ENCODE data around the gene TMSB15B.
"Not testable (repeated sequence)": the region's sequence is repeated elsewhere in the genome, so short reads cannot be mapped to it uniquely, and the experiment has no call there.

TMSB15B gene

GRCh38 chrX:103927633-103928032 lies 34.8 kb upstream of the TMSB15B start:
- CTCF ChIA-PET, result no interaction called here
- TF ChIP-seq CTCF (IDR thresholded peaks at IDR 0.05; ENCODE audit: insufficient read depth, low read length, missing control alignments), result no peak
- no peak overlapping the region for H3K4me3 ChIP-seq (ENCODE audit: low read depth, low read length)
- no peak for DNase-seq (ENCODE audit: low read depth, low spot score)
- POLR2A ChIA-PET, result no interaction called here

- ChIA-PET CTCF (interaction anchor here (1.8 kb wide), 1 partner anchor 14 kb away, joined by 8 read pairs; no protein-coding TSS in a partner anchor), POLR2A (no interaction called here)
- no peak overlapping the region for H3K4me3 ChIP-seq (ENCODE audit: low read depth, low read length)
- no peak for DNase-seq (ENCODE audit: low read depth, low spot score)
- TF ChIP-seq CTCF (IDR thresholded peaks at IDR 0.05; ENCODE audit: insufficient read depth, low read length, missing control alignments), result no peak
Observed at GRCh38 chrX:103932133-103932532, 30.3 kb upstream of the TMSB15B start.

- POLR2A ChIA-PET; H3K4me3 ChIP-seq (ENCODE audit: low read depth, low read length); DNase-seq (ENCODE audit: low read depth, low spot score): not testable (repeated sequence)
- CTCF ChIA-PET, result interaction anchor here (0.8 to 2.1 kb wide), 2 partner anchors 19 to 96 kb away, joined by 3 to 28 read pairs; no protein-coding TSS in a partner anchor
Observed at GRCh38 chrX:103940257-103940656, 22.2 kb upstream of the TMSB15B start.

- POLR2A ChIA-PET, result interaction anchor here (0.6 kb wide), 1 partner anchor 401 kb away, joined by 3 read pairs; no protein-coding TSS in a partner anchor
- DNase-seq (ENCODE audit: low read depth, low spot score), result no peak
- CTCF ChIA-PET, result interaction anchor here (0.6 to 2.1 kb wide), 5 partner anchors 20 to 109 kb away, joined by 3 to 28 read pairs (median 3); partner anchors contain the start of gene RAB9B
- H3K4me3 ChIP-seq (ENCODE audit: low read depth, low read length), result no peak overlapping the region
- peak; percentile 16 for TF ChIP-seq CTCF (IDR thresholded peaks at IDR 0.05; ENCODE audit: insufficient read depth, low read length, missing control alignments)
Observed at GRCh38 chrX:103941201-103941975, 21.0 kb upstream of the TMSB15B start.

GRCh38 chrX:103949506-103949905 lies 12.9 kb upstream of the TMSB15B start:
- no peak for DNase-seq (ENCODE audit: low read depth, low spot score)
- ChIA-PET CTCF (no interaction called here), POLR2A (no interaction called here)
- no peak overlapping the region for H3K4me3 ChIP-seq (ENCODE audit: low read depth, low read length)
- no peak for TF ChIP-seq CTCF (IDR thresholded peaks at IDR 0.05; ENCODE audit: insufficient read depth, low read length, missing control alignments)

- CTCF ChIA-PET, result no interaction called here
- H3K4me3 ChIP-seq (ENCODE audit: low read depth, low read length), result no peak overlapping the region
- DNase-seq (ENCODE audit: low read depth, low spot score), result no peak
- no peak for TF ChIP-seq CTCF (IDR thresholded peaks at IDR 0.05; ENCODE audit: insufficient read depth, low read length, missing control alignments)
- POLR2A ChIA-PET, result no interaction called here
Observed at GRCh38 chrX:103953353-103953752, 9.1 kb upstream of the TMSB15B start.

- H3K4me3 ChIP-seq (ENCODE audit: low read depth, low read length), result no peak overlapping the region
- DNase-seq (ENCODE audit: low read depth, low spot score), result no peak
- TF ChIP-seq CTCF (IDR thresholded peaks at IDR 0.05; ENCODE audit: insufficient read depth, low read length, missing control alignments), result no peak
- ChIA-PET CTCF (no interaction called here), POLR2A (no interaction called here)
Observed at GRCh38 chrX:103954259-103954658, 8.2 kb upstream of the TMSB15B start.

- DNase-seq (ENCODE audit: low read depth, low spot score); POLR2A ChIA-PET; H3K4me3 ChIP-seq (ENCODE audit: low read depth, low read length); CTCF ChIA-PET: not testable (repeated sequence)
Observed at GRCh38 chrX:103960599-103960998, 1.8 kb upstream of the TMSB15B start.

GRCh38 chrX:103983508-103983907 lies 21.1 kb downstream of the TMSB15B start:
- POLR2A ChIA-PET; DNase-seq (ENCODE audit: low read depth, low spot score); H3K4me3 ChIP-seq (ENCODE audit: low read depth, low read length); CTCF ChIA-PET: not testable (repeated sequence)
